Prostate gland (tissue), 2 donors: ENCODE results near the gene RFX2.

ENCODE experiments used
- POLR2A ChIP-seq: fragments of 450-650 bp; IDR thresholded peaks from one replicate; pipeline ENCODE4 v1.6.1; 2016; ENCODE audit warnings: antibody characterized with exemption, mild to moderate bottlenecking
- TF ChIP-seq, protein P1 (sequence below), 4 experiments: fragments of 200-600 bp in 2 of 4; fragments of 450-650 bp in 2 of 4; sonication (generic) in 2 of 4; IDR thresholded peaks; 1 replicate in 3 of 4; 2 replicates in 1 of 4; pipeline ENCODE4 v1.5.1; 2016 to 2019; ENCODE audit warnings: antibody characterized with exemption in 4 of 4, mild to moderate bottlenecking in 2 of 4, moderate library complexity in 2 of 4

GRCh38 chr19:5969476-5969875 is 140.8 kb downstream of the RFX2 start:
- TF ChIP-seq, protein P1, sequence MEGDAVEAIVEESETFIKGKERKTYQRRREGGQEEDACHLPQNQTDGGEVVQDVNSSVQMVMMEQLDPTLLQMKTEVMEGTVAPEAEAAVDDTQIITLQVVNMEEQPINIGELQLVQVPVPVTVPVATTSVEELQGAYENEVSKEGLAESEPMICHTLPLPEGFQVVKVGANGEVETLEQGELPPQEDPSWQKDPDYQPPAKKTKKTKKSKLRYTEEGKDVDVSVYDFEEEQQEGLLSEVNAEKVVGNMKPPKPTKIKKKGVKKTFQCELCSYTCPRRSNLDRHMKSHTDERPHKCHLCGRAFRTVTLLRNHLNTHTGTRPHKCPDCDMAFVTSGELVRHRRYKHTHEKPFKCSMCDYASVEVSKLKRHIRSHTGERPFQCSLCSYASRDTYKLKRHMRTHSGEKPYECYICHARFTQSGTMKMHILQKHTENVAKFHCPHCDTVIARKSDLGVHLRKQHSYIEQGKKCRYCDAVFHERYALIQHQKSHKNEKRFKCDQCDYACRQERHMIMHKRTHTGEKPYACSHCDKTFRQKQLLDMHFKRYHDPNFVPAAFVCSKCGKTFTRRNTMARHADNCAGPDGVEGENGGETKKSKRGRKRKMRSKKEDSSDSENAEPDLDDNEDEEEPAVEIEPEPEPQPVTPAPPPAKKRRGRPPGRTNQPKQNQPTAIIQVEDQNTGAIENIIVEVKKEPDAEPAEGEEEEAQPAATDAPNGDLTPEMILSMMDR (IDR thresholded peaks at IDR 0.05): no peak
- no peak for TF ChIP-seq POLR2A
